Tibial nerve (tissue), 4 donors: ENCODE measurements around the gene SYT8. TPM values are rescaled to one million over a fixed set of nuclear protein-coding genes. Genes with fewer than 3 reads are reported as not detected.
"Not testable (repeated sequence)": the region's sequence is repeated elsewhere in the genome, so short reads cannot be mapped to it uniquely, and the experiment has no call there.

Experiments
- DNase-seq, 2 donors: peaks; one replicate each; pipeline ENCODE4 v3.0.0-alpha.2; 2019; ENCODE audit warnings: low spot score in 2 of 2
- H3K27ac ChIP-seq, 4 donors: fragments of 200-600 bp; sonication (generic) in 3 of 4; one replicate each; pipeline ENCODE4 v1.5.1; 2017 to 2019; ENCODE audit warnings: mild to moderate bottlenecking in 1 of 4
- H3K27me3 ChIP-seq, 2 donors: fragments of 200-600 bp; sonication (generic) in 1 of 2; one replicate each; pipeline versions ENCODE4 v1.5.1 to v1.6.0; 2017 to 2019
- H3K36me3 ChIP-seq, 3 donors: fragments of 200-600 bp; sonication (generic); one replicate each; pipeline ENCODE4 v1.5.1; 2018 to 2019
- H3K4me1 ChIP-seq, 4 donors: fragments of 200-600 bp; sonication (generic) in 3 of 4; one replicate each; pipeline ENCODE4 v1.5.1; 2017 to 2019
- H3K4me3 ChIP-seq, 4 donors: fragments of 200-600 bp; sonication (generic) in 3 of 4; one replicate each; pipeline ENCODE4 v1.5.1; 2017 to 2019; ENCODE audit warnings: mild to moderate bottlenecking in 1 of 4, moderate library complexity in 1 of 4
- H3K9me3 ChIP-seq, 4 donors: fragments of 200-600 bp; sonication (generic) in 3 of 4; one replicate each; pipeline ENCODE4 v1.5.1; 2017 to 2019
- EP300 ChIP-seq, 2 donors: sonication (generic); formaldehyde crosslinking; IDR thresholded peaks; one replicate each; pipeline ENCODE4 v1.6.1; 2017; ENCODE audit warnings: antibody characterized with exemption in 2 of 2, mild to moderate bottlenecking in 1 of 2
- POLR2A ChIP-seq, 2 donors: fragments of 450-650 bp; IDR thresholded peaks; one replicate each; pipeline ENCODE4 v1.6.1; 2017; ENCODE audit warnings: antibody characterized with exemption in 2 of 2, mild to moderate bottlenecking in 2 of 2, moderate library complexity in 2 of 2
- WGBS, 2 donors: methylation state at CpG; one replicate each; pipeline ENCODE4 v1.1.5; 2018; 5-methylcytosine and 5-hydroxymethylcytosine counted together
- total RNA-seq, 4 donors: library from RNA; depleted of rRNA; stranded (reverse); fragments of >200 nt; gene quantifications; one replicate each; pipeline ENCODE4 v1.1.0, GENCODE V29; 2016
- TF ChIP-seq, protein P1 (sequence below), 5 experiments: fragments of 200-600 bp in 3 of 5; fragments of 450-650 bp in 2 of 5; sonication (generic) in 3 of 5; IDR thresholded peaks; one replicate each; pipeline ENCODE4 v1.5.1; 2016 to 2019; ENCODE audit warnings: antibody characterized with exemption in 5 of 5, mild to moderate bottlenecking in 3 of 5, moderate library complexity in 2 of 5

Gene SYT8
- total RNA-seq, 4 donors from 2014 or later, result 0.39 to 4.2 (median 1.0) TPM; not detected in 1

DNA sequence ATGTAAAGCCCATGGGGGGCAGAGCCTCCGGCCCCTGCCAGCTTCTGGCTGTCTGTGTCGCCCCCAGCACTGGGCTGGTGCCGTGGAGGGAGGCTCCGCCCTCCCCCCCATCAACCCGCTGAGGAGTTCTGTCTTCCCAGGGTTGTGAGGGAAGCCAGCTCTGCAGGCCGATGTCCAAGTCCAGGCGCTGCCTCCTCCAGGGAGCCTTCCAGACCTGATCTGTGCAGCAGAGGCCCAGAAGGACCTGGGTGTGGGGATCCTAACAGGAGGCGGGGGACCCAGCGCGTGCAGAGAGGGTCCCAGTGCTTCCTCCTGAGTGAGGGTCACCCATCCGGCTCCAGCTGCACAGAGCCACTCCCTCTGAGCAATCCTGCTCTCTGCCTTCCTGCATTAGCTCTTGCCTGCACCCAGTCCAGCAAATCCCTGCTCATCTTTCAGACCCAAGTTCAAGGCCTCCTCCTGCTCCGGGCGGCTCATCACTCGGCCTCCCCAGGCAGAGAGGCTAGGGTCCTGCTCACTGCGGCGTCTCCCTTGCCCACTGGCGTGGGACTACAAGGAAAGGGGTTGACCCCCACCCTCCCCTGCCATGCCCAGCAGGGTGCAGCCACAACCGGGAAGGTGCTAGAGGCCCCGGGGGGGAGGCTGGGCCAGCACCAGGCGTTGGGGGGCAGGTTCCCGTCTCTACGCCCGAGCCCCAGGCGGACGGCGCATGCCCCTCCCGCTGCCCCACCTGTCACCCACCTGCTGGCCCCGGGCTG, 40.5 kb downstream of the SYT8 start:
- DNase-seq, result no peak
- Histone ChIP-seq H3K4me3 (no peak overlapping the region), H3K36me3 (no peaks in the 10 kb centered on the region), H3K27me3 (peaks cover 0 to 14% of the 10 kb centered on the region in 2 donors), H3K9me3 (no peaks in the 10 kb centered on the region), H3K27ac (peak overlapping the region; percentile 33 to 77 (median 66)), H3K4me1 (peaks cover 0 to 71% (median 25%) of the 10 kb centered on the region in 4 donors)
- WGBS, 2 donors, result 73 to 78% methylated on average over 19 to 28 of the region's 28 CpGs
- no peak for TF ChIP-seq POLR2A (IDR thresholded peaks at IDR 0.05)
- no peak for TF ChIP-seq EP300 (IDR thresholded peaks at IDR 0.05)

DNA sequence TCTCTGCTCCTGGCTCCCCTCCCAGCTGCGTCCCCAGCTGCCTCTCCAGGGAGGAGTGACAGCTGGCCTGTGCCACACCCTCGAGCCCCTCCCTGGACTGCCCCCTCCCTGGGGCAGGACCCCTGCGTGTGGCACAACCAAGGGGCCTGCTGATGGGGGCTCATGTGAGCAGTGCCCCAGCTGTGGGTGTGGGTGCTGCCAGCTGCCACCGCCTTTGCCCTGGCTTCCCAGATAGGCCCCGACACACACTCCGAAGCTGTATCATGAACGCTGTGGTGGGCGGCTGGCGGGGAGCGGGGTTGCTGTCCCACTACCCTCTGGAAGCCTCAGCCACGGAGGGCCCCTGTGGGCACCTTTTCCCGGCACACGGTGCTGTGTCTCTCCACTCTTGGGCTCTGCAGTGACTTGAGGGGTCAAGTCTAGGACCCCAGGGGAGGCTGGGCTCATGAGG, 41.1 kb downstream of the SYT8 start:
- DNase-seq, H3K36me3 ChIP-seq, H3K4me3 ChIP-seq, H3K27me3 ChIP-seq, H3K9me3 ChIP-seq: not testable (repeated sequence)
- WGBS, 2 donors, result 78% methylated on average over 11 of the region's 13 CpGs; no CpG with 5 or more reads in 1 of the 2 donors
- Histone ChIP-seq H3K27ac (peak overlapping the region in 3 of 4 donors; percentile 50 to 77 (median 67)), H3K4me1 (peaks cover 0 to 71% (median 26%) of the 10 kb centered on the region in 4 donors)

DNA sequence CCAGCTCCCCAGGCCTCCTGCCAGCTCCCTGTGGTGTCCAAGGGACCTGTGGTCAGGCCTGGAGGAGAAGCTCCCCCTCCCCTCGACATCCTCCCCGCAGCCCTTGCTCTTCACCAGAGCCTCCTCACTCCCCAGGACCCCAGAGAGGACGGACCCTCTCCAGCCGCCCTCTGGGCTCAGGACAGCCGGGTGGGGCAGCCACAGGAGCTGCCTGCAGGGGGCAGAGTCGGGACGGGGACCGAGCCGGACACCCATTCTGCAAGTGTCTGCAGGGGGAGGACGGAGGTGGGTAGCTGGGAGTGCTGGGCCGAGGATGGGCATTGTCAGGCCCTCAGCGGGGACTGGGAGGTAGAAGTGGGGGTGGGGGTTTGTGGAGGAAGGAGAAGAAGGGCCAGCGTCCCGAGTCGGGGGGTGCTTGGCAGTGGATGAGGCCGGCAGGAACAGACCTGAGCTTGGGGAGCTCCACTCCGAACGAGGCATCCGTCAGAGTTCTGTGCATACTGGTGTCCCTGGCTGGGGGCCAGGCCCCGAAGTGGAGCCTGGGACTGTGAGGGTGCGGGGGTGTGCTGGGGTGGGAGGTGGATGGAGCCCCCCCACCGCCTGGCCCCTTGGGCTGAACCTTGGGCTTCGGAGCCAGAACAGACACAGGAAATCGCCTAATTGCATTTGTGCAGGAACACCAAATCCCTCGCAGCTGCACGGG, 41.7 kb downstream of the SYT8 start:
- peak overlapping the region in 3 of 4 donors; percentile 50 to 77 (median 67) for H3K27ac ChIP-seq
- H3K27me3 ChIP-seq, result peaks cover 0 to 4% of the 10 kb centered on the region in 2 donors
- no peaks in the 10 kb centered on the region for H3K36me3 ChIP-seq
- TF ChIP-seq, protein P1, sequence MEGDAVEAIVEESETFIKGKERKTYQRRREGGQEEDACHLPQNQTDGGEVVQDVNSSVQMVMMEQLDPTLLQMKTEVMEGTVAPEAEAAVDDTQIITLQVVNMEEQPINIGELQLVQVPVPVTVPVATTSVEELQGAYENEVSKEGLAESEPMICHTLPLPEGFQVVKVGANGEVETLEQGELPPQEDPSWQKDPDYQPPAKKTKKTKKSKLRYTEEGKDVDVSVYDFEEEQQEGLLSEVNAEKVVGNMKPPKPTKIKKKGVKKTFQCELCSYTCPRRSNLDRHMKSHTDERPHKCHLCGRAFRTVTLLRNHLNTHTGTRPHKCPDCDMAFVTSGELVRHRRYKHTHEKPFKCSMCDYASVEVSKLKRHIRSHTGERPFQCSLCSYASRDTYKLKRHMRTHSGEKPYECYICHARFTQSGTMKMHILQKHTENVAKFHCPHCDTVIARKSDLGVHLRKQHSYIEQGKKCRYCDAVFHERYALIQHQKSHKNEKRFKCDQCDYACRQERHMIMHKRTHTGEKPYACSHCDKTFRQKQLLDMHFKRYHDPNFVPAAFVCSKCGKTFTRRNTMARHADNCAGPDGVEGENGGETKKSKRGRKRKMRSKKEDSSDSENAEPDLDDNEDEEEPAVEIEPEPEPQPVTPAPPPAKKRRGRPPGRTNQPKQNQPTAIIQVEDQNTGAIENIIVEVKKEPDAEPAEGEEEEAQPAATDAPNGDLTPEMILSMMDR (IDR thresholded peaks at IDR 0.05), result peak; percentile 27 to 63 (median 45)
- TF ChIP-seq POLR2A (IDR thresholded peaks at IDR 0.05) (no peak), EP300 (IDR thresholded peaks at IDR 0.05) (no peak)
- no peak overlapping the region for H3K4me3 ChIP-seq
- WGBS, 2 donors, result 33 to 35% methylated on average over 19 to 21 of the region's 26 CpGs
- DNase-seq, result peak in 1 of 2 donors; percentile 25
- no peaks in the 10 kb centered on the region for H3K9me3 ChIP-seq
- peaks cover 0 to 73% (median 29%) of the 10 kb centered on the region in 4 donors for H3K4me1 ChIP-seq

DNA sequence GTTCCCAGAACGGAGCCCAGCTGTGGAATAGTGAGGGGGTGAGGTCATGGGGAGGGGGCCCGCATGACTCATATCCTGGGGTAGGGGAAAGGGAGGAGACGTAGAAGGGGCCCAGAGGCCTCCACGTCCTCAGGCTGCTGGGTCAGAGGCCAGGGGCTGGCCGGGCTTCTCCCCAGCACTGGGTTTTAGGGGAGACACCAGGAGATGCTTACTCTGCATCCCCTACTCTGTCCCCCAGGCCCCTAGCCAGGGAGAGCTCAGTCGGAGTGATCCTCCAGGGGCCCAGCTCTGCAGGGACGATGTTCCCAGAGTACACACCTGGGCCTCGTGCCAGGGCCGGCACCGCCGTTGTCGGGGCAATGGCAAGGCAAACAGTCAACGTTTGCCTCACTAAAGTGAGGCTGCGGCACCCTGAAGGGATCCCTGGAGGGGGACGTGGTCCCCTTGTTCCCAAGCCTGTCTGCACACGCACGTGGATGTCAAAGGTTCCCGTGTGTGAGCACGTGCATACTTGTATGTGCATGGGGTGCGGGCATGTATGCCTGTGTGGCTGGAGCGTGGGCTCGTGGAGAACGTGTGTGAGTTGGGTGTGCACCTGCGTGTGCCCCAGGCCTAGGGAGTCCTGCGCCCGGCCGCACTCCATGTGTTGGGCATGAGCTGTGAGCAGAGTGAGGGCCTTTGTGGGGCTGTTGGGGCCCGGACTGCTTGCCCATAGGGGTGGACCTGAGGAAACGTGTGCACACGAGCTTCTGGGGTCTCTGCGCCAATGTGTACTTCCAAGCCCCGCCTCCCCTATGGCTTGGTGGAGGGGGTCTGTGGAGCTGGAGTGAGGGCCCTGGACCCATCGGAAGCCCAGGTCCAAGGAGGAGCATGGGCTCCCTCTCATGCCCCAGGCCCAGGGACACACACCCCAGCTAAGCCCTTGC, 42.7 kb downstream of the SYT8 start:
- WGBS, 2 donors, result 43 to 56% methylated on average over 14 to 32 of the region's 33 CpGs
- TF ChIP-seq, protein P1 (IDR thresholded peaks at IDR 0.05), result no peak
- TF ChIP-seq EP300 (IDR thresholded peaks at IDR 0.05) (no peak), POLR2A (IDR thresholded peaks at IDR 0.05) (no peak)
- peak in 1 of 2 donors; percentile 19 for DNase-seq
- Histone ChIP-seq H3K9me3 (no peaks in the 10 kb centered on the region), H3K36me3 (no peaks in the 10 kb centered on the region), H3K4me3 (no peak overlapping the region), H3K27me3 (peaks cover 0 to 4% of the 10 kb centered on the region in 2 donors), H3K4me1 (peaks cover 0 to 80% (median 38%) of the 10 kb centered on the region in 4 donors), H3K27ac (peak overlapping the region in 3 of 4 donors; percentile 56 to 88 (median 60))

DNA sequence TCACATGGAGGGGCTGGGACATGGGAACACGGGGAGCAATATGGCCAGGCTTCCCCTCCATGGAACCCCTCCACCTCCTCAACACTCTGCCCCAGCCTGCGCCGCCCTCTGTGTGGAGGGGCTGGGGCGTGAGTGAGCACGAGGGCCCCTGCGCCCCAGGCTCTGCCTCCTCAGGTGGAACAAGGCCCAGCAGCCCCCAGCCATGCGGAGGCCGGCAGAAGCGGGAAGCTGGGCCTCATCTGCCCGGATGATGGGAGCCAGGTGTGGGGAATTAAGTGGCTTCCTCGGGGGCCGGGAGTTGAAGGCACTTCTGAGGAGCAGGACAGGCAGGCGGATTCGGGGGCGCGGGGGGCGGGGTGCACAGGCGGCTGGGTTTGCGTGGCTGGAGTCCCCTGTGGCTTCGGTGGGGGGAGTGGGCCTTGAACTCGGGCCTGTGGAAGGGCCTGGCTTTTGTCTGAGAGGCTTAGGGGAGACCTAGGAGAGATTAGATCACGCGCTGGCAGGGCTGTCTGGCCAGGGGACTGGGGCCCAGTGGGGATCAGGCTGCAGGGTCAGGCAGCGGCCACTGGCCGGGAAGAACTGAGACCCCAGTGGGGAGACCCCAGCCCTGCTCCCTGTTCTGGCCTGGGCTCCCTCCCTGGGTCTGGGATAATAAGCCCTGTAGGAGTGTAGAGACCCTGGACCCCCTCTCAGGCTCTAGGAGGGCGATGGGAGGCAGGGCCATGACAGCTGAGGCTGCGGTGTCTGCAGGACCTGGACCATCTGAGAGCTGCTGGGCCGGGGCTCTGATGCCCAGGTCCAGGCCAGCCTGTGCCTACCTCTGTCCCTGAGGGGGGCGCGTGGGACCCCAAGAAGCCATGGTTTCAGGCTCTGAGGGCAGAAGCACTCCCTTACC, 43.6 kb downstream of the SYT8 start:
- H3K27ac ChIP-seq, result peak overlapping the region in 3 of 4 donors; percentile 56 to 88 (median 60)
- H3K27me3 ChIP-seq, result peaks cover 0 to 4% of the 10 kb centered on the region in 2 donors
- TF ChIP-seq EP300 (IDR thresholded peaks at IDR 0.05), result no peak
- no peak for TF ChIP-seq POLR2A (IDR thresholded peaks at IDR 0.05)
- TF ChIP-seq, protein P1 (IDR thresholded peaks at IDR 0.05), result no peak
- WGBS, 2 donors, result 82 to 86% methylated on average over 26 to 28 of the region's 30 CpGs
- peak in 1 of 2 donors; percentile 10 for DNase-seq
- no peak overlapping the region for H3K4me3 ChIP-seq
- peaks cover 0 to 5% (median 0%) of the 10 kb centered on the region in 3 donors for H3K36me3 ChIP-seq
- peaks cover 0 to 76% (median 38%) of the 10 kb centered on the region in 4 donors for H3K4me1 ChIP-seq
- no peaks in the 10 kb centered on the region for H3K9me3 ChIP-seq
